B cell (primary cell): ENCODE data around the gene HCRTR2. TPM values are rescaled to one million over a fixed set of nuclear protein-coding genes. Genes with fewer than 3 reads are reported as not detected.

Experiments
- ATAC-seq: fragments of 200-7000 bp; cut with Tn5 transposase; one replicate; pipeline ENCODE4 v1.10.0; 2021; ENCODE audit warnings: low read depth, mild to moderate bottlenecking, moderate number of reproducible peaks, moderate library complexity
- CTCF ChIA-PET: fragments of 350-600 bp; sonication (Branson Sonifier 250); formaldehyde crosslinking; loops from one replicate; lab custom pipeline; 2021; ENCODE audit warnings: antibody characterized with exemption, inconsistent platforms; lab: Charles Lee
- POLR2A ChIA-PET: fragments of 350-600 bp; sonication (Branson Sonifier 250); formaldehyde crosslinking; loops from one replicate; lab custom pipeline; 2021; ENCODE audit warnings: antibody characterized with exemption; lab: Charles Lee
- DNase-seq: peaks from one replicate; pipeline ENCODE4 v3.0.0; 2013
- H2AFZ ChIP-seq: 2 replicates; pipeline ENCODE4 v1.6.1; 2012; ENCODE audit warnings: mild to moderate bottlenecking, low read depth, low read length; ENCODE audit not compliant: insufficient read depth, poor library complexity, severe bottlenecking
- H3K27ac ChIP-seq, 2 donors: 1 replicate in 1 of 2; 2 replicates in 1 of 2; pipeline ENCODE4 v1.5.1; 2012 to 2013; ENCODE audit warnings: low read length in 2 of 2, mild to moderate bottlenecking in 2 of 2, moderate library complexity in 1 of 2
- H3K27me3 ChIP-seq, 4 experiments: fragments of 200-600 bp in 1 of 4; sonication (generic) in 1 of 4; replicated peaks in 1 of 4; 1 replicate in 2 of 4; 2 replicates in 2 of 4; pipeline versions ENCODE4 v1.6.1 to v1.7.0; 2013 to 2016; ENCODE audit warnings: low read length in 3 of 4, mild to moderate bottlenecking in 2 of 4, mixed read lengths in 1 of 4, moderate library complexity in 1 of 4; ENCODE audit not compliant: insufficient read depth in 4 of 4, control insufficient read depth in 3 of 4; ENCODE audit errors: control extremely low read depth in 1 of 4
- H3K36me3 ChIP-seq, 2 experiments: replicated peaks in 1 of 2; 1 replicate in 1 of 2; 2 replicates in 1 of 2; pipeline versions ENCODE4 v1.6.1 to v1.7.1; 2013; ENCODE audit warnings: low read length in 1 of 2; ENCODE audit not compliant: insufficient read depth in 2 of 2, control insufficient read depth in 1 of 2; ENCODE audit errors: control extremely low read depth in 1 of 2, extremely low read depth in 1 of 2
- H3K4me1 ChIP-seq, 2 donors: fragments of 200-600 bp in 1 of 2; sonication (generic) in 1 of 2; 1 replicate in 1 of 2; 2 replicates in 1 of 2; pipeline versions ENCODE4 v1.5.1 to v1.6.1; 2013 to 2017; ENCODE audit warnings: low read length in 2 of 2; ENCODE audit not compliant: control insufficient read depth in 2 of 2, insufficient read depth in 2 of 2
- H3K4me2 ChIP-seq: replicated peaks from 2 replicates; pipeline ENCODE3; 2012; ENCODE audit warnings: mild to moderate bottlenecking, low read depth, low read length; ENCODE audit not compliant: poor library complexity, severe bottlenecking
- H3K4me3 ChIP-seq, 5 experiments: fragments of 200-600 bp in 1 of 5; sonication (generic) in 1 of 5; 1 replicate in 3 of 5; 2 replicates in 2 of 5; pipeline versions ENCODE4 v1.5.1 to v1.7.0; 2011 to 2016; ENCODE audit warnings: low read length in 4 of 5, mild to moderate bottlenecking in 4 of 5, low read depth in 2 of 5, control low read depth in 1 of 5, moderate library complexity in 1 of 5; ENCODE audit not compliant: insufficient read depth in 1 of 5; ENCODE audit errors: control extremely low read depth in 1 of 5, extremely low read depth in 1 of 5
- H3K79me2 ChIP-seq: fragments of 200-600 bp; sonication (generic); one replicate; pipeline ENCODE4 v1.6.0; 2016; ENCODE audit warnings: low read length; ENCODE audit not compliant: control insufficient read depth, insufficient read depth
- H3K9ac ChIP-seq: fragments of 200-600 bp; sonication (generic); 2 replicates; pipeline ENCODE4 v1.6.1; 2017; ENCODE audit warnings: mild to moderate bottlenecking, low read length, moderate library complexity
- H3K9me3 ChIP-seq, 3 donors: one replicate each; pipeline versions ENCODE4 v1.6.1 to v1.7.1; 2013; ENCODE audit warnings: low read length in 2 of 3; ENCODE audit not compliant: control insufficient read depth in 2 of 3, insufficient read depth in 1 of 3; ENCODE audit errors: control extremely low read depth in 1 of 3
- H4K20me1 ChIP-seq: 2 replicates; pipeline ENCODE4 v1.6.0; 2012; ENCODE audit warnings: mild to moderate bottlenecking, low read length; ENCODE audit not compliant: insufficient read depth, control insufficient read depth, poor library complexity, severe bottlenecking
- H3K27ac Mint-ChIP-seq: one replicate; pipeline ENCODE4 v1.8.0; 2021; ENCODE audit warnings: mixed read lengths
- H3K27me3 Mint-ChIP-seq: one replicate; pipeline ENCODE4 v1.8.0; 2021; ENCODE audit warnings: mixed read lengths
- H3K4me1 Mint-ChIP-seq: one replicate; pipeline ENCODE4 v1.8.0; 2021; ENCODE audit warnings: mixed read lengths
- H3K4me3 Mint-ChIP-seq: one replicate; pipeline ENCODE4 v1.8.0; 2021; ENCODE audit warnings: mixed read lengths
- H3K9me3 Mint-ChIP-seq: one replicate; pipeline ENCODE4 v1.8.0; 2022; ENCODE audit warnings: mixed read lengths; ENCODE audit not compliant: insufficient read depth
- EZH2 ChIP-seq: IDR thresholded peaks from 2 replicates; pipeline ENCODE4 v1.6.1; 2012; ENCODE audit warnings: borderline replicate concordance, low read depth, mild to moderate bottlenecking, moderate library complexity, low read length; ENCODE audit not compliant: insufficient read depth, poor library complexity, severe bottlenecking
- WGBS: methylation state at CpG from one replicate; pipeline ENCODE4 v1.1.5; 2013; ENCODE audit warnings: missing lambda C conversion rate; ENCODE audit not compliant: insufficient coverage; 5-methylcytosine and 5-hydroxymethylcytosine counted together
- intact Hi-C: fragments of 100-400 bp; cut with micrococcal nuclease; formaldehyde crosslinking; loops from one replicate; pipeline ENCODE4 v1.10.0; 2022
- polyA plus RNA-seq: library from polyadenylated mRNA; depleted of rRNA; stranded (reverse); fragments of >200 nt; gene quantifications from 2 replicates; pipeline ENCODE4 v1.2.3, GENCODE V29; 2012
- total RNA-seq, 2 donors: library from RNA; stranded (reverse); fragments of 120-200 nt in 1 of 2; gene quantifications; 1 replicate in 1 of 2; 2 replicates in 1 of 2; pipeline versions ENCODE4 v1.2.3 to v1.2.4, GENCODE V29; 2013 to 2022
- TF ChIP-seq, protein P1 (sequence below): fragments of 200-600 bp; IDR thresholded peaks from one replicate; pipeline ENCODE4 v1.8.0; 2022; ENCODE audit warnings: antibody characterized with exemption, mild to moderate bottlenecking

HCRTR2 gene
- total and polyA plus RNA-seq, 2 donors (not counting 1 experiment from before 2014, with no cell fraction given) = not detected

DNA sequence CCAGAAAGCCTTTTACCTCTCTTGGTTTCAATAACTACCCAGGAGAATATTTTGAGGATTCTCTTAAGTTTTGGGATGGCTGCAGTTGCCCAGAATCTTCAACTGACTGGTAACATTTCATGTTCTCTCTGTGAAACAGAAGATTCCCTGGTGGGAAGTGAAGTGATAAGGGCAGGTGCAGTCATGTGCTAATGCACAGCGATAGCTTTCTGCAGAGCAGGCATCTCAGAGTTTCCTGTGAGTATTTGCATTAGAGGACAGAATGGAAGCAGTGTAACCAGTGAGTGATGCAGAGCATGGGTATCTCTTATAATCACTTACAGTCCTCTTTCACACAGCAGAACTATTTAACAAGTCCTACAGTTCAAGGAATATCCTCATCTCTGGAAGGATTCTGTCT is 76.1 kb downstream of the HCRTR2 start:
- intact Hi-C loops = no loop called here
- H3K4me2 ChIP-seq = no peak overlapping the region
- H3K4me3 Mint-ChIP-seq = no peak overlapping the region
- H3K9ac ChIP-seq = no peak overlapping the region
- no peak overlapping the region for H3K4me3 ChIP-seq
- H3K27ac ChIP-seq = no peak overlapping the region
- H3K27ac Mint-ChIP-seq = no peak overlapping the region
- no peaks in the 10 kb centered on the region for H3K4me1 ChIP-seq
- H3K79me2 ChIP-seq = no peaks in the 10 kb centered on the region
- no peaks in the 10 kb centered on the region for H3K27me3 Mint-ChIP-seq
- peaks cover 9% of the 10 kb centered on the region for H3K9me3 Mint-ChIP-seq
- no CpG with 5 or more reads among the region's 1 CpG for WGBS
- no peak for TF ChIP-seq EZH2
- TF ChIP-seq, protein P1, sequence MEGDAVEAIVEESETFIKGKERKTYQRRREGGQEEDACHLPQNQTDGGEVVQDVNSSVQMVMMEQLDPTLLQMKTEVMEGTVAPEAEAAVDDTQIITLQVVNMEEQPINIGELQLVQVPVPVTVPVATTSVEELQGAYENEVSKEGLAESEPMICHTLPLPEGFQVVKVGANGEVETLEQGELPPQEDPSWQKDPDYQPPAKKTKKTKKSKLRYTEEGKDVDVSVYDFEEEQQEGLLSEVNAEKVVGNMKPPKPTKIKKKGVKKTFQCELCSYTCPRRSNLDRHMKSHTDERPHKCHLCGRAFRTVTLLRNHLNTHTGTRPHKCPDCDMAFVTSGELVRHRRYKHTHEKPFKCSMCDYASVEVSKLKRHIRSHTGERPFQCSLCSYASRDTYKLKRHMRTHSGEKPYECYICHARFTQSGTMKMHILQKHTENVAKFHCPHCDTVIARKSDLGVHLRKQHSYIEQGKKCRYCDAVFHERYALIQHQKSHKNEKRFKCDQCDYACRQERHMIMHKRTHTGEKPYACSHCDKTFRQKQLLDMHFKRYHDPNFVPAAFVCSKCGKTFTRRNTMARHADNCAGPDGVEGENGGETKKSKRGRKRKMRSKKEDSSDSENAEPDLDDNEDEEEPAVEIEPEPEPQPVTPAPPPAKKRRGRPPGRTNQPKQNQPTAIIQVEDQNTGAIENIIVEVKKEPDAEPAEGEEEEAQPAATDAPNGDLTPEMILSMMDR = no peak
- no peaks in the 10 kb centered on the region for H3K27me3 ChIP-seq
- ChIA-PET POLR2A (no interaction called here), CTCF (no interaction called here)
- H3K9me3 ChIP-seq = no peaks in the 10 kb centered on the region
- H4K20me1 ChIP-seq = no peaks in the 10 kb centered on the region
- H3K4me1 Mint-ChIP-seq = no peaks in the 10 kb centered on the region
- DNase-seq = no peak
- ATAC-seq = no peak
- no peak overlapping the region for H2AFZ ChIP-seq
- no peaks in the 10 kb centered on the region for H3K36me3 ChIP-seq

- H3K4me1 ChIP-seq = no peaks in the 10 kb centered on the region
- H3K4me2 ChIP-seq = no peak overlapping the region
- ChIA-PET POLR2A (no interaction called here), CTCF (no interaction called here)
- H4K20me1 ChIP-seq = no peaks in the 10 kb centered on the region
- H3K9ac ChIP-seq = no peak overlapping the region
- H2AFZ ChIP-seq = no peak overlapping the region
- no peak overlapping the region for H3K27ac ChIP-seq
- H3K4me1 Mint-ChIP-seq = no peaks in the 10 kb centered on the region
- no peak for ATAC-seq
- TF ChIP-seq, protein P1 = no peak
- no peak for TF ChIP-seq EZH2
- no peaks in the 10 kb centered on the region for H3K36me3 ChIP-seq
- H3K4me3 ChIP-seq = no peak overlapping the region
- intact Hi-C loops = no loop called here
- no peak overlapping the region for H3K27ac Mint-ChIP-seq
- WGBS = 97% methylated on average over 4 of the region's 10 CpGs
- no peaks in the 10 kb centered on the region for H3K79me2 ChIP-seq
- no peaks in the 10 kb centered on the region for H3K9me3 ChIP-seq
- no peaks in the 10 kb centered on the region for H3K27me3 Mint-ChIP-seq
- DNase-seq = no peak
- H3K4me3 Mint-ChIP-seq = no peak overlapping the region
- peaks cover 9% of the 10 kb centered on the region for H3K9me3 Mint-ChIP-seq
- no peaks in the 10 kb centered on the region for H3K27me3 ChIP-seq
Measured at GRCh38 chr6:55255113-55255512, 80.8 kb downstream of the HCRTR2 start.
